ENCODE data around the gene UNC50.
"Not testable (repeated sequence)": the region's sequence is repeated elsewhere in the genome, so short reads cannot be mapped to it uniquely, and the experiment has no call there.

UNC50 gene

DNA sequence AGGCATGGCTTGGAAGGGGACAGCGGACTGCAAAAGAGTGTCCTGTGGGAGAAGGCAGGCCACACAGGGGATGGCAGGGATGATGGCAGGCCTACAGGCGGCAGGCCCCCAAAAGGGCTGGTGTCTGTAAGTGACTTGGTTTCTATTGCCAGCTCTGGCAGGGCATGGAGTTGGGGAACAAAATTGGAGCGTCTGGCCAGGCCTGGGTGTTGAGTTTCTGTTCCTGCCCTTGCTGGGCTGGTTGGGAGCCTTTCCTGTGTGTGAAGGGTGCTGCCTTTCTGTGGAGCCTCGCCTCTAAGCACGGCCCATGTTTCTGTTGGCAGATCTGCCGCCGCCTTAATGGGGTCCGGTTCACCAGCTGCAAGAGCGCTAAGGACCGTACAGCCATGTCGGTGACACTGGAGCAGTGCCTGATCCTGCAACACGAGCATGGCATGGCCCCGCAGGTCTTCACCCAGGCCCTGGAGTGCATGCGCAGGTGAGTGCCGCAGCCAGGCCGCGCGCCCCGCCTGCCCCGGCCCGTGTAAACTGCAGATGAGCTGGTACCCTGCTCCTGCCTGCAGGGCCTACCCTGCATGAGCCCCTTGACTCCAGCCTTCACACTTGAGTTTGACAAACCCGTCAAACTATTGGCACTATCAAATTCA lies 31.6 kb upstream of the UNC50 start:
- no peak for DNase-seq (ENCODE audit: low read depth in 2 of 2)

DNA sequence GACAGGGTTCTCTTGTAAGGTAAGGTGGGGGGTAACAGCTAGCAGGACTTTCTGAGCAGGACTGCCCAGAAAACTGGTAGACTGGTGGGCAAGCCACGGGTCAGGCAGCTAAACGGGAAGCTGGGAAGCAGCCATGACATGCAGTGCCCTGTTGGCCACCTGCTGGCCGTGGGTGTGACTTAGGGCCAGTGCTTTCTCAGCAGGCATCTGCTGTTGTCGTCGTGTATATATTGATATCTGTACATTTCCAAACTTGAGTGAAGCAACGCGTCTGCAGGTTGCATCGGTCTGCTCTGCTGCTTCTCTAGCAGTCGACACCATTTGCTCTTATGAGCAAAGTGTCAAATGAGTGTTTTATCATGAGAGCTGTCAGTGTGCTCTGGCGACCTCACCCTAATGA lies 31.1 kb upstream of the UNC50 start:
- no peak for DNase-seq (ENCODE audit: low read depth in 2 of 2)

DNA sequence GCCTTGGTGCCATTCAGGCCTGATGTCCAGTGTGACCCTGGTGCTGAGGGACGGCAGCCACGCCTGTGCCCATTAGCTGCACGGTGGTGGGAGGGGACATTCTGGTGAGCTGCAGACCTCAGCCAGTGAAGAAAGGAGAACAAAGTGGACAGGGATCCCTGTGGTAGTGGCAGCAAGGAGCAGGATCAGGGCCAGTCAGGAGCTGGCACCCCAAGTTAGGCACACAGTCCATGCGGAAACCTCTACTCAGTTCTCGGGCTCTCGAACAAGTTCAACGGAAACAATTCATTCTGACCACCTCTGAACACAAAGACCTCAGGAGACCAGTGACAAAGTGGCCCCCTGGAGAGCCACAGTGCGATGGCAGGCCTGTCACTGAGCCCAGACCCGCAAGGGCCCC lies 30.2 kb upstream of the UNC50 start:
- no peak for DNase-seq (ENCODE audit: low read depth in 2 of 2)

DNA sequence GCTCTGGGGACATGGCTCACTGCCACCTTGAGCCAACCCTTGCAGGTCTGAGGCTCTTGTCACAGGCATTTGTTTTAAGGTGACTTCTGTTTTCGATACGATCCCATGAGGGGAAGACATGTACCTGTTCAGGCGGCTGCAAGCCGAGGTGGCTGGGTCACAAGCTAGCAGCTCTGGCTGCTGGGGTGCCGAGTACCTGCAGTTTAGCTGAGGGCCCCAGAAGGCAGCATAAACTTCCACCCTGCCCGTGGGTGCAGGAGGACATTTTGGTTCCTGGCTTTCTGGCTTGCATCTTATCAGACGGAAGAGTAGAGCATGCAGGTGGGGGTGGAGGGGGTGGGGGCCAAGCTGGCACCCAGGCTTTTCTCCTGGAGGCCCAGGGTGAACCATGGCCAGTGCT lies 28.5 kb upstream of the UNC50 start:
- DNase-seq (ENCODE audit: low read depth in 2 of 2) = no peak

DNA sequence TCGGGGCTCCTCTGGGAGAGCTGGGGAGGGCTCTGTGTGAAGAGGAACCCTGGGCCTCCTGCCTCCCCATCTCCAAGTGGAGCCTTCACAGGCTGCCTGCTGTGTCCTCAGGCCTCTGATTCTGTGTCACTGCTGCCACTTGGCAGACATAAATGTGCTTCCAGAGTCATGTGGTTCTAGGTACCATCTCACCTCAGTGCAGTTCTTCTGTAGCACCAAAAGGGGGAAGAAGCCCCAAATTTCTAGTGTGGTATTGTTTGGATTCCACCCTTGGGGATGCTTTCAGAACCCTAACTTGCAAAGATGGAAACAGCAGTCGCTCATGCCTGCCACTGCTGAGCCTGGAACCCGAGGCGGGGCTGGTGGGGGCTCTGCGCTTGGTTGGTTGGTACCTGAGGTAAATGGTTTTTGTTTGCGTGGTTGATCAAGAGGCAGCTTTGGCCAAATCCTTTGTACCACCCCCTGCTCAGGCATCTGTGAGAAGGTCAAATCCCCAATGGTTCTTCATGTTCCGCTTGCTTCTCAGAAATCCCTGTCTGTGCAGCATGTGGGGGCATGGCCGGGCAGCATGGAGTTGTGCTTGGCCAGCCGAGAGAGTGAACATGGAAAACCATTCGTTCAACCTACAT lies 27.6 kb upstream of the UNC50 start:
- DNase-seq (ENCODE audit: low read depth in 2 of 2) = no peak

DNA sequence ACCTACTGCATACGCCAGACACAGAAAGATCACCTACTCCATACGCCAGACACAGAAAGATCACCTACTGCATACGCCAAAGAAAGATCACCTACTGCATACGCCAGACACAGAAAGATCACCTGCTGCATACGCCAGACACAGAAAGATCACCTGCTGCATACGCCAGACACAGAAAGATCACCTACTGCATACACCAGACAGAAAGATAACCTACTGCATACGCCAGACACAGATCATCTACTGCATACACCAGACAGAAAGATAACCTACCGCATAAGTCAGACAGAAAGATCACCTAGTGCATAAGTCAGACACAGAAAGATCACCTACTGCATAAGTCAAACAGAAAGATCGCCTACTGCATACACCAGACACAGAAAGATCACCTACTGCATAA lies 25.9 kb upstream of the UNC50 start:
- no peak for DNase-seq (ENCODE audit: low read depth in 2 of 2)

DNA sequence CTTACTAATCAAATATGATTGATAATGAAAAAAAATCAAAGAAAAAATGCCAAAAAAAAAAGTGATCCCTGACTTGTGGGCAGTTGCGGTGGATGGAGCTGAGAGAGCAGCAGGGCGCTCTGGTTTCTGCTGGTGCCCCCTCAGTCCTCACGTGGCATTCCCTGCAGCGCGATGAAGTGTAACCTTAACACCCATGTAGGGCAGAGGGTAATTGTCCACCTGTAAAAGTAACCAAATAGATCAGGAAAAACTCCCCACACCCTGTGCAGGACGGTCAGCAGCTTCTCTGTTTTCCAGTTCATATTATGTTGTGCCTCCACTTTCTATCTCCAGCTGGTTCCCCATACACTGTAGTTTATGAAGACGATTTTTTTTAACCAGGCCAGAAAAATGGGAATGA lies 25.1 kb upstream of the UNC50 start:
- DNase-seq (ENCODE audit: low read depth in 2 of 2) = no peak

DNA sequence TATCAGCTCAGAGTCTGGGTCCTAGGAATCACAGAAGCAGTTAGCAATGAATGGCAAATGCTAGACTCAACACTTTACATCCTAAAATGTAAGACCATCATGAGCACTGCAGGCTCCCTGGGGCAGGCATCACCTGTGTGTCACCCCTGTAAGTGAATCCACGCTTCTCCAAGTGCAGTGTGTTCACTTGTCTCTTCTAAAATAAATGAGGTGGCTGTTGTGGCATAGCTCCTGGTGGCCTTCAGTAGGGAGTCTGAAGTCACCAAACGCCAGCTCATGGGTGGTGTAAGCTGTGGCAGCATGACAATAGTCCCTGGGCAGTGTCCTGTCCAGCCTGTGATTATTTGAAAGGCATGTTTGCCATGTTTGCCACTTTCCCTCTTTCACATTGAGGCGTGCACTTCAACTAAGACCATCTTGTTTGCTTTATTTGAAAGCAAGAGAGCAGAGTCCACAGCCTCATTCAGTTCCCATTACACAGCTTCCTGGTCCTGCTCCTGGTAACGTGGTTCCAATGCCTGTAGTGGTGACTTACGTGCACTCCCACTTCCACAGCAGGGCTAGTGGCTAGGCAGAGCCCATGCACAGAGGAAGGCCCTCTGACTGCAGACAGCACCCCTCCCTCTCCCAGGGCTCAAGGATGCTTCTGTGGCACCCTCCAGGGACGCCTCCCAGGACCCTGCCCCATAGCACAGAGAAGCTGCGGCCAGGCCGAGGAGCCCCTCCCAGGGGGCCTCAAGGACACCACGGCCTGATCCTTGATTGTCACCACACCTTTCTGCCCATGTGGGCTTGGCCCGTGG lies 24.4 kb upstream of the UNC50 start:
- no peak for DNase-seq (ENCODE audit: low read depth in 2 of 2)

DNA sequence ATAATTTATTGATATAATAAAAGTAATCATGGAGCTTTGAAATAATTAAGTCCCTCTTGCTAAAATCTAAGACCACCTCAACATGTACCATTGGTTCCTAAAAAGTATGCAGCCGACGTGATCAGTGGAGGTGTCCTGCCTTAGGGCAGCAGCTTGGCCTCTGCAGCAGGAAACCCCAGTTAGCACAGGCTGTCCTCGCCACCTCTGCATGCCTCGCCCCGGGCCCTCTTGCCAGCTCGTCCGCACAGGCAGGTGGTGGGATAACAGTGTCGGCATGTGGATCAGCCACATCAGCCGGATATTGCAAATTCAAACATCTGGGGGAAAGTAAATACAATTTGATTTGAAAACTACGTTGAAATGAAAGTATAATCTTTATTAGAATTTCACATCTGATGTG lies 23.0 kb upstream of the UNC50 start:
- no peak for DNase-seq (ENCODE audit: low read depth in 2 of 2)

DNA sequence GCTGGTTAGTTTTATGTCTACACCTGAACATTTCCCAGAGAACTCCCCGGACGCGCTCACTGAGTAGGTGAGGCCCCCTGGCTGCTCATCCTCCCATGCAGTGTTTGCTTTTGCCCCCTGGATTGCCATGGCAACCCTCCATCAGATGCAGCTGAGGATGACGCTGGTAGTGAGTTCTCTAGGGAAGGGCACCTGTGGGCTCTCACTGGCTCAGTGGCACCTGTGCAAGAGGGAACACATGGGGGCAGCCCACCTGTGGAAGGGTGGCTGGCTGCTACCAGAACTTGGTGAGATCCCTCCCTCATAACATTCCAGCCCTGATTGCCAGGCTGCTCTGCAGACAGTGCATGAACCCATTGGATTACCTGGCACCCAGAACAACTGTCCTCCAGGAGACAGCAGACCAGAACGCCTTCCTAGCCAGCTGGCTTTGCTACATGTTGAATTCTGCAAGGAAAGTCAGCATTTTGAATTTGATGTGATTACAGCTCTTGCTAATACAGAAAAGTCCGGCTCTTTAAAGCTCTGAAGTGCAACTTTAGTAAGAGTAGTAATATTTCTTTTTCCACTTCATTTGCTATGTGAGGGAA lies 21.7 kb upstream of the UNC50 start:
- DNase-seq (ENCODE audit: low read depth in 2 of 2) = no peak

DNA sequence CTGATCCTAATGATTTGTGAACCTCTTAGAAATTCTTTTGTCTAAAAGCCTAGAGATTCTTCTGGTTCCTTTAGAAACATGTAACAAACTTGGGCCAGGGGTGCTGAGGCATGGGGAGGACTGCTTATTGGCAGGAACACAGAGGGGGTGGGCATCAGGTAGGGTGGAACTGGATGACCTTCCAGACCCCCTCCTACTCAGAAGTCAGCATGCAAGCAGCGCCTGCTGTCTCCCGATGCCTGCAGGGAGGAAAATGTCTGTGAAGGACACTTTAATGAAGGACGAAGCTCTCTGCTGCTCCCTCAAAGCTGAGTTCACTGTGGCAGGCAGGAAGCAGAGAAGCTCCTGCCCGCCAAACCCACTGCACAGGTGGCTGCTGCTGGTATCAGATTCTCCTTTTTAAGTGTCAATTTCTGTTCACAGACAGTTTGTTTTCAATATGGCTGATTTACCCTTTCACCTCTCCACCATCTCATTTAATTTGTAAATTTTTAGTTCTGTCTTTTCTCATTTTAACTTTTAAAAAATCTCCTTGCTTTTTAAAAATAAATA lies 19.4 kb upstream of the UNC50 start:
- no peak for DNase-seq (ENCODE audit: low read depth in 2 of 2)

DNA sequence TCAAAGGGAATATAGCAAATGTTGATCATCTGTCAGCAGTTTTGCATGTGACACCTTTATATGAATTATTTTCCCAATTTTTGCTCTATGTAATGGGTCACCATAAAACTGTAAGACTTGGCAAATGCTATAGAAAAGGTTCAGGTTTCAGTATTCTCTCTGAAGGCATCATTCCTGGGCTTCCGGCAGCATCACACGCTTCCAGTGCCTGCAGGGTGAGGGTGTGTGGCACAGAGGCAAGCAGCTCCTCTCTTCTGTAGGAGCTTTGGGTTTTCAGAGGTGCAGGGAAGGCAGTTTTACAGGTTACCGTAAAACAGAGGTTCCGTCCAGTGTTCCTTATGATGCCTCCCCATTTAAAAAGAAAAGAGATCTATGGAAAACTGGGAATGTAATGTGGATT lies 18.9 kb upstream of the UNC50 start:
- DNase-seq (ENCODE audit: low read depth in 2 of 2) = no peak

DNA sequence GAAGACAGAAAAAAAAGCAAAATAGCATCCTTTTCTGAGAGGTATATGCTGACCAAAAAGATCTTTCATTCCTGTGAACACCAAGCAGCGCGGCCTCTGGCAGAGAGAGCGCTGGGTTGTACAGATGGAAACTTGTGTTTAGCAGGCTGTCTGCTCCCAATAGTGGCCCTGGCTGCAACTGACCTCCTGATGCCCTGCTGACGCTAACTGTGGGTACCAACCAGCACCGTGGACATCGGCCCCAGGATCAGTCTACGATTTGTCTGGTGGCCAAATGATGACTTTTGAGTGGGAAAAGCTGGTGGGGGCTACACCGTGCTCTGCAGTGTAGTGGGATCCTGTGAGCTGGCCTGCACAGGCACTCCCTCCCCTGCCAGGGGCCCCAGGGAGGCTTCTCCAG lies 15.8 kb upstream of the UNC50 start:
- no peak for DNase-seq (ENCODE audit: low read depth in 2 of 2)

DNA sequence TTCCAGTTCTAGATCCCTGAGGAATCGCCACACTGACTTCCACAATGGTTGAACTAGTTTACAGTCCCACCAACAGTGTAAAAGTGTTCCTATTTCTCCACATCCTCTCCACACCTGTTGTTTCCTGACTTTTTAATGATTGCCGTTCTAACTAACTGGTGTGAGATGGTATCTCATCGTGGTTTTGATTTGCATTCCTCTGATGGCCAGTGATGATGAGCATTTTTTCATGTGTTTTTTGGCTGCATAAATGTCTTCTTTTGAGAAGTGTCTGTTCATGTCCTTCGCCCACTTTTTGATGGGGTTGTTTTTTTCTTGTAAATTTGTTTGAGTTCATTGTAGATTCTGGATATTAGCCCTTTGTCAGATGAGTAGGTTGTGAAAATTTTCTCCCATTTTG lies 13.7 kb upstream of the UNC50 start:
- DNase-seq (ENCODE audit: low read depth in 2 of 2) = not testable (repeated sequence)

DNA sequence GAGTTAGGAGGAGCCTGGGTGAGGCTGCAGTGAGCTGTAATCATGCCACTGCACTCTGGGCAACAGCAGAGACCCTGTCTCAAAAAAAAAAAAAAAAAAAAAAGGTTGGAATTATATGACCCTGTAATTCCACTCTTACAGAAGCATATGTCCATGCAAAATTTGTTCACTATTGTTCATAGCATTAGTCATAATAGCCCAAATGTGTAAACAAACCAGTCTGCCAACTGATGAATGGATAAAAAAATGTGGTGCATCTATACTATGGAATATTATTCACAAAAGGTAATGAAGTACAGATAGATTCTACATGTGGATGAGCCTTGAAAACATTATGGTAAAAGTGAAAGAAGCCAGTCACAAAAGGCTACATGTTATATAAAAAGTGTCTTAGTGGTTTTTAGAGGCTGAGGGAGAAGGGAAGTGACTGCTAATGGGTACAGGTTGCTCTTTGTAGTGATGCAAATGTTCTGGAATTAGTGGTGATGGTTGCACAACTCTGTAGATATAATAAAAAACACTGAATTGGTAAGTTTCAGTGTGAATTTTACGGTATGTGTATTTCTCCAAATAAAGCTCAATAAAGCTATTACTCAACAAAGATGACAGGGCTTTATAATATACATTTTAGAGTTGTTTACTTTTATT lies 9.5 kb upstream of the UNC50 start:
- no peak for DNase-seq (ENCODE audit: low read depth in 2 of 2)

DNA sequence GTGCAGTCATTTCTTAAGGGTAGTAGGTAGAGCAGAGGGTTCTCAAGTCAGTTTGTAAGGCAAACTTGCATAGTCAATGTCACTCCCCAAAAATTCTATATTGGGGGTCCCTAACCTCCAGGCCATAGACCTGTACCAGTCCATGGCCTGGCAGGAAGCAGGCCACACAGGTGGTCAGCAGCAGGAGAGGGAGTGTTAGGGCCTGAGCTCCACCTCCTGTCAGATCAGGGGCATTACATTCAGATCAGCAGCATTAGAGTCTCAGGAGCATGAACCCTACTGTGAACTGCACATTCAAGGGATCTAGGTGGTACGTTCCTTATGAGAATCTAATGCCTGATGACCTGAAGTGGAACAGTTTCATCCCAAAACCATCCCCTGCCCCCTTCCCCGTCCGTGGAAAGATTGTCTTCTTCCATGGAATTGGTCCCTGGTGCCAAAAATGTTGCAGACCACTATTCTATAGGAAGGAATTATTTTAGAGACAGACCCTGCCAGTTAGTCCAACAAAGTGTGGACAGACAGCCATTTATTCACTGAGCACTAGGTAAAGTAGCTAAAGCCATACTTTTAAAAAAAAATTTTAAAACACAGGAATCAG lies 6.8 kb upstream of the UNC50 start:
- no peak for DNase-seq (ENCODE audit: low read depth in 2 of 2)

DNA sequence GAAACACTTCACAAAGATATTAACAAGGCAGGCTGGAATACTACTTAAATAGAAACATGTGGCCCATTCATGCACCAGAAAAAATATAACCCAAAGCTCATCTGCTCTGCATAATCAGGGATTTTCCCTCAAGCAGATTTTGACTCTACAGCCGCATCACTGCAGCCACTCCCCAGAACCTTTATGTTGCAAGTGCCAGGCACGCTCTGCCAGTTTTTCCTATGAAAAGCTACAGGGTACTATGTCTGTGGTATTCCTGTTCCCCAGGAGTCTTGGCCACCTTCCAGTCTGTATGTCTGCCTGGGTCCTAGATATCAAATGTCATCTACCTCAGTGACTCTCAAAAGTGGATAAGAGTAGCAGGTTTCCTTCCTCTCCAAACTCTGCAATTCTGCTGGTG lies 3.8 kb upstream of the UNC50 start:
- no peak for DNase-seq (ENCODE audit: low read depth in 2 of 2)

DNA sequence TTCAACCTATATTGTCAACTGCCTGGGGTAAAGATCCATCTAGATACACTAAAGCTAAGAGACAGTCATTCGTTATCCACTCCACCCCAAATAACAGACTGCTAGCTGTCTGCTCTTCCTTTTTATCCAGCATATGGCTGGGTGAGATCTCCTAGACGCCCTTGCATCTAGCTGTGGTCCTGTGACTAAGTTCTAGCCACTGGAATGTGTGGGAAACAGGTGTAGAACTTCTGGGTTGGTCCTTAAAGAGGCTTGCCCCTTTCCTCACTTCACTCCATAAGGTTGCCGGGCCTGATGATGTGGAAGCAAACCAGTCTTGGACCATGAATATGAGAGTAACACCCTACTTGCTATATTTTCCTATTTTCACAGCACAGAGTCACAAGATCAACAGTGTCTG lies 3.3 kb upstream of the UNC50 start:
- no peak for DNase-seq (ENCODE audit: low read depth in 2 of 2)

DNA sequence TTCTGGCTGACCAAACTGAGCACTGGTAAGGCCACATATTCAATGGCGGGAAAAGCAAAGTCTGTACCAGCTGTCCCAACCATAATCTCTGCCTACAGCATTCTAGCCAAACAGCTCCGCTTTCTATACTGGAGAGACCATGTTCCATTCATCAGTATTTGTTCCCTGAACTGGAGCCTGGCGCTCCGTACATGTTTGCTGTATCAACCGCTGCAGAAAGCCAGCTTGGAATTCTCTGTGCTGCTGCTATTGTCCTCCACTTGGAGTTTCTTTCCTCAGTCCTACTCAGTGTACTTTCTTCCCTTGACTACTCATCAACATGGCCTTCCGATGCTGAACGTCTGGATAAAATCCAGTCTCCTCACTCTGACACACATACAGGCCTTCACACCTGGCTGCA lies 2.0 kb upstream of the UNC50 start:
- DNase-seq (ENCODE audit: low read depth in 2 of 2) = no peak

DNA sequence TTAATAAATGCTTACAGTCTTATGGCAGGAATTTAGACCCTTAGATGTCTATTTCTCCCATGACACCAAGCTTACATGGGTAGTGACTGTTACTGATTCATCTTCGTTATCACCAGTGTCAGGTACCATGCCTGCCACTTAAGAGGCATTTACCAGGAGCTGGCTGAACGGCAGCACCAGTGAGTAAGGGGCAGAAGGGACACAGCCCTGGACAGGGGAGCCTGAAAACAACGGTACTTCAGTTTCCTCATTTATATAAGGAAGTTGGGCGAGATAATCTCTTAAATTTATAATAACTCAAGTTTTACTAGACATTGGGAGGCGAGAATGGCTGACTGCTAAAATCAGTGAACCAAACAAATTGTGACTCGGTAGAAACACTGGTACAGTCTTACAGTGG lies 1.3 kb upstream of the UNC50 start:
- no peak for DNase-seq (ENCODE audit: low read depth in 2 of 2)

DNA sequence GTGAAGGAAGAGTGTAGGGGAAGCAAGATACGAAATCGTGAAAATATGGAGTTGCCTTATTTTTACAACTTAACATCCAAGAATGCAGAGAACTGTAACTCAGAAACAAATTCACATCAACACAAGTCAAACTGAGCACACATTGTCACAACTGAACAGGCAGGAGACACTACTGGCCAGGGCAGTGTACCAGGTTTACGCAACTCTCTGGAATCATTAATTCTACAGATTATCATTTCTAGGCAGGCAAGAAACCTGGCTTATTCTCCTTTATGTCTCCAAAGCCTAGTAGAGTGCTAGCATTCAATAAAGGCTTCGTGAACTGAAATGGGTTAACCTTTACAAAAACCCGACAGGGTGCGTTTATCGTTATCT lies 661 bp upstream of the UNC50 start:
- no peak for DNase-seq (ENCODE audit: low read depth in 2 of 2)
